ENCODE results near the gene MBD4.
A peak's percentile ranks its signal among the peaks of the same experiment; 100 is the strongest.
"Not testable (repeated sequence)": the region's sequence is repeated elsewhere in the genome, so short reads cannot be mapped to it uniquely, and the experiment has no call there.

MBD4 gene

GRCh38 chr3:129409541-129409940 lies 30.2 kb downstream of the MBD4 start:
- no peak for DNase-seq (ENCODE audit: low spot score)

- no peak for DNase-seq (ENCODE audit: low spot score)
Measured at GRCh38 chr3:129404610-129405009, 35.1 kb downstream of the MBD4 start.

- DNase-seq (ENCODE audit: low spot score) = no peak
Measured at GRCh38 chr3:129404130-129404529, 35.6 kb downstream of the MBD4 start.

GRCh38 chr3:129403450-129403849 lies 36.3 kb downstream of the MBD4 start:
- DNase-seq (ENCODE audit: low spot score) = no peak

- DNase-seq (ENCODE audit: low spot score) = no peak
Measured at GRCh38 chr3:129402616-129403015, 37.1 kb downstream of the MBD4 start.

- no peak for DNase-seq (ENCODE audit: low spot score)
Measured at GRCh38 chr3:129402210-129402609, 37.5 kb downstream of the MBD4 start.

- no peak for DNase-seq (ENCODE audit: low spot score)
Measured at GRCh38 chr3:129399895-129400357, 39.8 kb downstream of the MBD4 start.

- peak; percentile 97 for DNase-seq (ENCODE audit: low spot score)
Measured at GRCh38 chr3:129399145-129399894, 40.4 kb downstream of the MBD4 start.

- DNase-seq (ENCODE audit: low spot score) = peak; percentile 40
Measured at GRCh38 chr3:129398803-129399144, 41.0 kb downstream of the MBD4 start.

GRCh38 chr3:129393760-129394564 lies 45.8 kb downstream of the MBD4 start:
- not testable (repeated sequence) for DNase-seq (ENCODE audit: low spot score)

- DNase-seq (ENCODE audit: low spot score) = no peak
Measured at GRCh38 chr3:129393271-129393670, 46.5 kb downstream of the MBD4 start.

- not testable (repeated sequence) for DNase-seq (ENCODE audit: low spot score)
Measured at GRCh38 chr3:129392106-129392887, 47.5 kb downstream of the MBD4 start.

GRCh38 chr3:129391583-129391982 lies 48.2 kb downstream of the MBD4 start:
- DNase-seq (ENCODE audit: low spot score) = not testable (repeated sequence)

GRCh38 chr3:129389572-129389937 lies 50.2 kb downstream of the MBD4 start:
- DNase-seq (ENCODE audit: low spot score) = no peak

- DNase-seq (ENCODE audit: low spot score) = not testable (repeated sequence)
Measured at GRCh38 chr3:129388791-129389571, 50.8 kb downstream of the MBD4 start.

GRCh38 chr3:129387487-129387886 lies 52.3 kb downstream of the MBD4 start:
- no peak for DNase-seq (ENCODE audit: low spot score)

- no peak for DNase-seq (ENCODE audit: low spot score)
Measured at GRCh38 chr3:129386984-129387383, 52.8 kb downstream of the MBD4 start.

- not testable (repeated sequence) for DNase-seq (ENCODE audit: low spot score)
Measured at GRCh38 chr3:129385507-129385906, 54.2 kb downstream of the MBD4 start.

GRCh38 chr3:129384594-129385323 lies 55.0 kb downstream of the MBD4 start:
- DNase-seq (ENCODE audit: low spot score) = peak; percentile 35

GRCh38 chr3:129384103-129384502 lies 55.6 kb downstream of the MBD4 start:
- DNase-seq (ENCODE audit: low spot score) = not testable (repeated sequence)

- DNase-seq (ENCODE audit: low spot score) = peak; percentile 88
Measured at GRCh38 chr3:129383292-129383860, 56.4 kb downstream of the MBD4 start.

Measured in NAMALWA (cell line).